ENCODE data around the gene COG5. TPM values are rescaled to one million over a fixed set of nuclear protein-coding genes. Genes with fewer than 3 reads are reported as not detected.

COG5 gene
- total and polyA plus RNA-seq, 2 of the 4 experiments (the other 2 are of a cell fraction), result 18.5 to 27.4 TPM

GRCh38 chr7:107492875-107493274, 70.8 kb downstream of the COG5 start:
- Histone ChIP-seq H3K56ac (ENCODE audit: extremely low read depth, insufficient read depth, low read length) (no peak overlapping the region), H2BK15ac (ENCODE audit: low read depth, low read length) (no peak overlapping the region), H3K14ac (replicated peaks; ENCODE audit: low read depth, low read length) (no peak overlapping the region), H2BK20ac (ENCODE audit: low read depth, low read length) (no peak overlapping the region), H2AFZ (replicated peaks; ENCODE audit: low read length, poor library complexity) (no peak overlapping the region), H3K79me1 (ENCODE audit: low read depth in 1 of 2, low read length in 2 of 2) (peaks cover 23 to 53% of the 10 kb centered on the region in 2 experiments), H3K4me1 (ENCODE audit: control insufficient read depth, insufficient read depth, low read length) (no peaks in the 10 kb centered on the region), H3K9me3 (ENCODE audit: control insufficient read depth, insufficient read depth, low read length) (no peaks in the 10 kb centered on the region), H4K8ac (ENCODE audit: low read depth in 2 of 2, low read length in 2 of 2) (no peak overlapping the region), H4K91ac (ENCODE audit: insufficient read depth, low read depth, low read length) (no peak overlapping the region), H2AK9ac (replicated peaks; ENCODE audit: low read depth, low read length, poor library complexity) (no peak overlapping the region), H3K9me1 (ENCODE audit: insufficient read depth, low read length) (no peaks in the 10 kb centered on the region; the same call in 1 of the 2 replicates), H2BK5ac (ENCODE audit: low read depth, low read length, poor library complexity, severe bottlenecking) (no peak overlapping the region), H3K4me3 (ENCODE audit: insufficient read depth, low read depth, low read length) (no peak overlapping the region), H3K18ac (ENCODE audit: low read depth, low read length) (no peak overlapping the region), H2BK120ac (ENCODE audit: low read depth, low read length) (no peak overlapping the region), H3K23ac (ENCODE audit: low read depth, low read length) (no peak overlapping the region), H3K9ac (ENCODE audit: low read depth, low read length) (no peak overlapping the region), H2AK5ac (ENCODE audit: low read depth, low read length) (no peak overlapping the region), H3K4ac (ENCODE audit: low read depth, low read length) (no peak overlapping the region), H3K4me2 (ENCODE audit: low read depth, low read length) (no peak overlapping the region), H4K5ac (ENCODE audit: low read depth, low read length) (no peak overlapping the region), H3K36me3 (ENCODE audit: control insufficient read depth, insufficient read depth, low read length) (no peaks in the 10 kb centered on the region), H4K20me1 (ENCODE audit: insufficient read depth, low read length) (peaks cover 22% of the 10 kb centered on the region; the same call in 1 of the 2 replicates), H3K27me3 (ENCODE audit: control insufficient read depth, insufficient read depth, low read length) (no peaks in the 10 kb centered on the region), H3K27ac (ENCODE audit: insufficient read depth, low read length) (no peak overlapping the region)
- in situ Hi-C loops (cut with MboI; ENCODE audit: low sequenced_read_pairs) (no loop called here), intact Hi-C loops (cut with micrococcal nuclease) (no loop called here), dilution Hi-C loops (cut with HindIII; ENCODE audit: low sequenced_read_pairs, unreplicated experiment) (no loop called here)
- DNase-seq (no peak), ATAC-seq (ENCODE audit: low read depth) (no peak)
- WGBS, 2 experiments (ENCODE audit: extremely low coverage in 2 of 2, insufficient read length in 1 of 2), result no CpG with 5 or more reads among the region's 2 CpGs
- ChIA-PET CTCF (no interaction called here), POLR2A (ENCODE audit: unreplicated experiment) (no interaction called here)
- TF ChIP-seq NFE2L2 (IDR thresholded peaks at IDR 0.05; ENCODE audit: low read depth, low read length) (no peak), RCOR1 (IDR thresholded peaks at IDR 0.05; ENCODE audit: insufficient replicate concordance, low read length) (no peak), POLR2A (IDR thresholded peaks at IDR 0.05; ENCODE audit: low read depth, low read length) (no peak), ELK1 (IDR thresholded peaks at IDR 0.05; ENCODE audit: borderline replicate concordance, low read depth, low read length) (no peak), CHD1 (IDR thresholded peaks at IDR 0.05; ENCODE audit: low read depth, low read length) (no peak), MXI1 (IDR thresholded peaks at IDR 0.05; ENCODE audit: borderline replicate concordance, low read depth, low read length) (no peak), MAFK (IDR thresholded peaks at IDR 0.05; ENCODE audit: low read depth, low read length) (no peak), FOS (IDR thresholded peaks at IDR 0.05; ENCODE audit: low read depth, low read length) (no peak), MAZ (IDR thresholded peaks at IDR 0.05; ENCODE audit: borderline replicate concordance, low read depth, low read length) (no peak), BHLHE40 (IDR thresholded peaks at IDR 0.05; ENCODE audit: low read depth, low read length) (no peak)
- TF ChIP-seq, protein P1, sequence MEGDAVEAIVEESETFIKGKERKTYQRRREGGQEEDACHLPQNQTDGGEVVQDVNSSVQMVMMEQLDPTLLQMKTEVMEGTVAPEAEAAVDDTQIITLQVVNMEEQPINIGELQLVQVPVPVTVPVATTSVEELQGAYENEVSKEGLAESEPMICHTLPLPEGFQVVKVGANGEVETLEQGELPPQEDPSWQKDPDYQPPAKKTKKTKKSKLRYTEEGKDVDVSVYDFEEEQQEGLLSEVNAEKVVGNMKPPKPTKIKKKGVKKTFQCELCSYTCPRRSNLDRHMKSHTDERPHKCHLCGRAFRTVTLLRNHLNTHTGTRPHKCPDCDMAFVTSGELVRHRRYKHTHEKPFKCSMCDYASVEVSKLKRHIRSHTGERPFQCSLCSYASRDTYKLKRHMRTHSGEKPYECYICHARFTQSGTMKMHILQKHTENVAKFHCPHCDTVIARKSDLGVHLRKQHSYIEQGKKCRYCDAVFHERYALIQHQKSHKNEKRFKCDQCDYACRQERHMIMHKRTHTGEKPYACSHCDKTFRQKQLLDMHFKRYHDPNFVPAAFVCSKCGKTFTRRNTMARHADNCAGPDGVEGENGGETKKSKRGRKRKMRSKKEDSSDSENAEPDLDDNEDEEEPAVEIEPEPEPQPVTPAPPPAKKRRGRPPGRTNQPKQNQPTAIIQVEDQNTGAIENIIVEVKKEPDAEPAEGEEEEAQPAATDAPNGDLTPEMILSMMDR (conservative IDR thresholded peaks at IDR 0.05; ENCODE audit: low read depth, low read length), result no peak
- no TSS peak for BruUV-seq (replicated peaks)

Measured in IMR-90 (cell line).